Esophagus muscularis mucosa (tissue), 4 donors: ENCODE measurements around the gene RIPK1.

ENCODE experiments used
- EP300 ChIP-seq: sonication (generic); formaldehyde crosslinking; IDR thresholded peaks from one replicate; pipeline ENCODE4 v1.6.1; 2017; ENCODE audit warnings: antibody characterized with exemption
- POLR2A ChIP-seq: fragments of 450-650 bp; IDR thresholded peaks from one replicate; pipeline ENCODE4 v1.6.1; 2017; ENCODE audit warnings: antibody characterized with exemption, moderate library complexity, mild to moderate bottlenecking, low read depth
- POLR2AphosphoS5 ChIP-seq, 2 donors: sonication (generic); formaldehyde crosslinking; IDR thresholded peaks; one replicate each; pipeline ENCODE4 v1.6.1; 2017; ENCODE audit warnings: antibody characterized with exemption in 2 of 2
- TF ChIP-seq, protein P1 (sequence below), 3 experiments: fragments of 200-600 bp in 2 of 3; fragments of 450-650 bp in 1 of 3; sonication (generic) in 2 of 3; IDR thresholded peaks; one replicate each; pipeline ENCODE4 v1.5.1; 2017 to 2019; ENCODE audit warnings: antibody characterized with exemption in 3 of 3, mild to moderate bottlenecking in 2 of 3, moderate library complexity in 1 of 3

DNA sequence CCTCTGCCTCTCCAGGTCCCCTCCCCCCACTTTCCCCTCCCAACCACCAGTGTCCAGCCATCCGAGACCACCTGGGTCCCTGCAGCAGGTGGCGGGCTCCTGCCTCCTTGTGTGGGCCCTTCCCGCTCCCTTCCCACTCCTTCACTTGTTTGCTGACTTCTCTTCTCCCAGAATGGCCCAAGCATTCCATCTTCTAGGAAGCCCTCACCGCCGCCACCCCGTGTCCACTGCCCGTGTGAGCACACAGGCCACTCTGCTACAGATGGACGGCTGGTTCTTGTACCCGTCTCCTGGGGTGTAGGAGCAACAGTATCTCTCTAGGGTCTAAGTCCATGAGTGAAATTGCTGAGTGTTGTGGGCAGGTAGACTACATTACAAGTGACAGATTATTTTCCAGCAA, 65.2 kb downstream of the RIPK1 start:
- TF ChIP-seq, protein P1, sequence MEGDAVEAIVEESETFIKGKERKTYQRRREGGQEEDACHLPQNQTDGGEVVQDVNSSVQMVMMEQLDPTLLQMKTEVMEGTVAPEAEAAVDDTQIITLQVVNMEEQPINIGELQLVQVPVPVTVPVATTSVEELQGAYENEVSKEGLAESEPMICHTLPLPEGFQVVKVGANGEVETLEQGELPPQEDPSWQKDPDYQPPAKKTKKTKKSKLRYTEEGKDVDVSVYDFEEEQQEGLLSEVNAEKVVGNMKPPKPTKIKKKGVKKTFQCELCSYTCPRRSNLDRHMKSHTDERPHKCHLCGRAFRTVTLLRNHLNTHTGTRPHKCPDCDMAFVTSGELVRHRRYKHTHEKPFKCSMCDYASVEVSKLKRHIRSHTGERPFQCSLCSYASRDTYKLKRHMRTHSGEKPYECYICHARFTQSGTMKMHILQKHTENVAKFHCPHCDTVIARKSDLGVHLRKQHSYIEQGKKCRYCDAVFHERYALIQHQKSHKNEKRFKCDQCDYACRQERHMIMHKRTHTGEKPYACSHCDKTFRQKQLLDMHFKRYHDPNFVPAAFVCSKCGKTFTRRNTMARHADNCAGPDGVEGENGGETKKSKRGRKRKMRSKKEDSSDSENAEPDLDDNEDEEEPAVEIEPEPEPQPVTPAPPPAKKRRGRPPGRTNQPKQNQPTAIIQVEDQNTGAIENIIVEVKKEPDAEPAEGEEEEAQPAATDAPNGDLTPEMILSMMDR (IDR thresholded peaks at IDR 0.05), result no peak
- TF ChIP-seq POLR2A (no peak), POLR2AphosphoS5 (IDR thresholded peaks at IDR 0.05) (no peak), EP300 (no peak)
